Measurements from ENCODE around the gene ZNF660. TPM values are rescaled to one million over a fixed set of nuclear protein-coding genes. Genes with fewer than 3 reads are reported as not detected.

ZNF660 gene
- total RNA-seq, 2 experiments from 2014 or later, result 0.03 to 0.05 TPM

DNA sequence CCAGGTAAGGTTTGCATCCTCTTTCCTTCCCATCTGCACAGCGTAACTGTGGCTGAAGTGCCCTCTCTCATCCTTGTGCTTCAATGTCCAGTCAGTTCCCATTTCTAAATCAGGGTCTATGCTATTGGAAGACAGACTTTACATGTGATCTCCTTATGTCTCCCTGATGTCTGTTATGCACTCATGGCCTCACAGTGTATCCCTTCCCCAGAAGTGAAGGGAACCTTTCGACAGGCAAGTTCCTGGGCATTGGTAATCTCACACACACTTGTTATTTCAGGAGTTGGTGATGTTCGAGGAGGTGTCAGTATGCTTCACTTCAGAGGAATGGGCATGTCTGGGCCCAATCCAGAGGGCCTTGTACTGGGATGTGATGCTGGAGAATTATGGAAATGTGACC is 47.4 kb downstream of the ZNF660 start:
- peaks cover 35% of the 10 kb centered on the region for H3K4me1 Mint-ChIP-seq (ENCODE audit: low read depth)
- intact Hi-C loops (cut with DNase I, micrococcal nuclease), result no loop called here
- POLR2A ChIA-PET, result no interaction called here
- Histone ChIP-seq H3K27me3 (ENCODE audit: control insufficient read depth in 1 of 2, insufficient read depth in 2 of 2, low read length in 2 of 2) (no peaks in the 10 kb centered on the region), H3K9me3 (ENCODE audit: control insufficient read depth in 1 of 2, insufficient read depth in 1 of 2, low read length in 2 of 2) (peaks cover 15 to 16% of the 10 kb centered on the region in 2 experiments), H3K4me3 (ENCODE audit: low read length) (no peak overlapping the region), H3K36me3 (ENCODE audit: insufficient read depth, low read length) (peaks cover 73% of the 10 kb centered on the region), H3K4me1 (ENCODE audit: insufficient read depth, low read length) (peaks cover 7% of the 10 kb centered on the region), H3K27ac (ENCODE audit: low read depth in 1 of 2, low read length in 2 of 2) (no peak overlapping the region)
- CTCF ChIA-PET, result no interaction called here
- ATAC-seq (ENCODE audit: poor library complexity) (no peak), DNase-seq (no peak)
- H3K9me3 Mint-ChIP-seq, result peaks cover 4% of the 10 kb centered on the region
- no peaks in the 10 kb centered on the region for H3K27me3 Mint-ChIP-seq
- no peak overlapping the region for H3K27ac Mint-ChIP-seq
- peaks cover 96% of the 10 kb centered on the region for H3K36me3 Mint-ChIP-seq (ENCODE audit: low read depth)
- no peak overlapping the region for H3K4me3 Mint-ChIP-seq
- TF ChIP-seq, protein P1, sequence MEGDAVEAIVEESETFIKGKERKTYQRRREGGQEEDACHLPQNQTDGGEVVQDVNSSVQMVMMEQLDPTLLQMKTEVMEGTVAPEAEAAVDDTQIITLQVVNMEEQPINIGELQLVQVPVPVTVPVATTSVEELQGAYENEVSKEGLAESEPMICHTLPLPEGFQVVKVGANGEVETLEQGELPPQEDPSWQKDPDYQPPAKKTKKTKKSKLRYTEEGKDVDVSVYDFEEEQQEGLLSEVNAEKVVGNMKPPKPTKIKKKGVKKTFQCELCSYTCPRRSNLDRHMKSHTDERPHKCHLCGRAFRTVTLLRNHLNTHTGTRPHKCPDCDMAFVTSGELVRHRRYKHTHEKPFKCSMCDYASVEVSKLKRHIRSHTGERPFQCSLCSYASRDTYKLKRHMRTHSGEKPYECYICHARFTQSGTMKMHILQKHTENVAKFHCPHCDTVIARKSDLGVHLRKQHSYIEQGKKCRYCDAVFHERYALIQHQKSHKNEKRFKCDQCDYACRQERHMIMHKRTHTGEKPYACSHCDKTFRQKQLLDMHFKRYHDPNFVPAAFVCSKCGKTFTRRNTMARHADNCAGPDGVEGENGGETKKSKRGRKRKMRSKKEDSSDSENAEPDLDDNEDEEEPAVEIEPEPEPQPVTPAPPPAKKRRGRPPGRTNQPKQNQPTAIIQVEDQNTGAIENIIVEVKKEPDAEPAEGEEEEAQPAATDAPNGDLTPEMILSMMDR (IDR thresholded peaks at IDR 0.05), result no peak

- DNase-seq (no peak), ATAC-seq (ENCODE audit: poor library complexity) (no peak)
- ChIA-PET CTCF (no interaction called here), POLR2A (no interaction called here)
- Mint-ChIP-seq H3K4me3 (no peak overlapping the region), H3K27me3 (no peaks in the 10 kb centered on the region), H3K36me3 (ENCODE audit: low read depth) (peaks cover 93% of the 10 kb centered on the region), H3K4me1 (ENCODE audit: low read depth) (peaks cover 11% of the 10 kb centered on the region), H3K9me3 (peaks cover 21% of the 10 kb centered on the region), H3K27ac (no peak overlapping the region)
- intact Hi-C loops (cut with DNase I, micrococcal nuclease), result loop anchor here in 1 of 2 experiments (10.0 kb wide), 1 partner anchor 82 kb away; the partner anchor contains the start of gene ZNF501
- Histone ChIP-seq H3K27me3 (ENCODE audit: control insufficient read depth in 1 of 2, insufficient read depth in 2 of 2, low read length in 2 of 2) (no peaks in the 10 kb centered on the region), H3K4me1 (ENCODE audit: insufficient read depth, low read length) (no peaks in the 10 kb centered on the region), H3K9me3 (ENCODE audit: control insufficient read depth in 1 of 2, insufficient read depth in 1 of 2, low read length in 2 of 2) (peaks cover 15 to 85% of the 10 kb centered on the region in 2 experiments), H3K27ac (ENCODE audit: low read depth in 1 of 2, low read length in 2 of 2) (no peak overlapping the region), H3K36me3 (ENCODE audit: insufficient read depth, low read length) (peaks cover 59% of the 10 kb centered on the region), H3K4me3 (ENCODE audit: low read length) (no peak overlapping the region)
- TF ChIP-seq, protein P1 (IDR thresholded peaks at IDR 0.05), result no peak
Observed at GRCh38 chr3:44642337-44642736, 57.6 kb downstream of the ZNF660 start.

GRCh38 chr3:44643024-44643423 is 58.3 kb downstream of the ZNF660 start:
- H3K4me3 ChIP-seq (ENCODE audit: low read length), result no peak overlapping the region
- intact Hi-C loops (cut with DNase I, micrococcal nuclease), result loop anchor here in 1 of 2 experiments (10.0 kb wide), 1 partner anchor 82 kb away; the partner anchor contains the start of gene ZNF501
- peaks cover 18% of the 10 kb centered on the region for H3K4me1 Mint-ChIP-seq (ENCODE audit: low read depth)
- H3K9me3 Mint-ChIP-seq, result peaks cover 19% of the 10 kb centered on the region
- peaks cover 15 to 84% of the 10 kb centered on the region in 2 experiments for H3K9me3 ChIP-seq (ENCODE audit: control insufficient read depth in 1 of 2, insufficient read depth in 1 of 2, low read length in 2 of 2)
- no peak overlapping the region for H3K27ac ChIP-seq (ENCODE audit: low read depth in 1 of 2, low read length in 2 of 2)
- TF ChIP-seq, protein P1 (IDR thresholded peaks at IDR 0.05), result no peak
- H3K27me3 ChIP-seq (ENCODE audit: control insufficient read depth in 1 of 2, insufficient read depth in 2 of 2, low read length in 2 of 2), result no peaks in the 10 kb centered on the region
- ChIA-PET POLR2A (no interaction called here), CTCF (no interaction called here)
- H3K36me3 ChIP-seq (ENCODE audit: insufficient read depth, low read length), result peaks cover 53% of the 10 kb centered on the region
- no peak overlapping the region for H3K27ac Mint-ChIP-seq
- H3K4me1 ChIP-seq (ENCODE audit: insufficient read depth, low read length), result no peaks in the 10 kb centered on the region
- peaks cover 93% of the 10 kb centered on the region for H3K36me3 Mint-ChIP-seq (ENCODE audit: low read depth)
- no peaks in the 10 kb centered on the region for H3K27me3 Mint-ChIP-seq
- no peak overlapping the region for H3K4me3 Mint-ChIP-seq
- no peak for ATAC-seq (ENCODE audit: poor library complexity)
- DNase-seq, result no peak
